SH-SY5Y (cell line): ENCODE data around the gene ZSCAN4.

Source experiments
- GATA2 ChIP-seq: IDR thresholded peaks from 2 replicates; pipeline ENCODE4 v1.6.1; 2011; ENCODE audit warnings: mild to moderate bottlenecking, low read depth, low read length
- GATA3 ChIP-seq: IDR thresholded peaks from 2 replicates; pipeline ENCODE4 v1.6.1; 2011; ENCODE audit warnings: low read depth, mild to moderate bottlenecking, low read length, moderate library complexity

- TF ChIP-seq GATA2, result no peak
- TF ChIP-seq GATA3, result no peak
Observed at GRCh38 chr19:57687363-57688010, 18.8 kb downstream of the ZSCAN4 start.
